Esophagus squamous epithelium (tissue), 4 donors: ENCODE measurements around the gene DMAC2.

ENCODE experiments used
- CTCF ChIP-seq, 6 experiments: fragments of 450-650 bp in 4 of 6; fragments of 200-600 bp in 2 of 6; sonication (generic) in 2 of 6; IDR thresholded peaks; one replicate each; pipeline ENCODE4 v1.5.1; 2016 to 2019; ENCODE audit warnings: antibody characterized with exemption in 6 of 6, mild to moderate bottlenecking in 4 of 6, moderate library complexity in 4 of 6
- POLR2A ChIP-seq, 4 donors: fragments of 450-650 bp; IDR thresholded peaks; one replicate each; pipeline ENCODE4 v1.6.1; 2017; ENCODE audit warnings: antibody characterized with exemption in 4 of 4, mild to moderate bottlenecking in 4 of 4, moderate library complexity in 3 of 4

GRCh38 chr19:41386442-41386841, 53.3 kb downstream of the DMAC2 start:
- TF ChIP-seq CTCF (IDR thresholded peaks at IDR 0.05) (no peak), POLR2A (IDR thresholded peaks at IDR 0.05) (no peak)
